DMS114 treated with DMSO at 0.1 percent for 48 hours (cell line): ENCODE measurements around the gene KCNV2.

Source experiments
- DNase-seq: peaks from one replicate; lab custom pipeline; 2025; ENCODE audit not compliant: unreplicated experiment; lab: John Stamatoyannopoulos, UW

Gene KCNV2

GRCh38 chr9:2758162-2758897, 41.0 kb downstream of the KCNV2 start:
- DNase-seq, result no peak

GRCh38 chr9:2758898-2759510, 41.7 kb downstream of the KCNV2 start:
- no peak for DNase-seq

- no peak for DNase-seq
Measured at GRCh38 chr9:2761424-2761823, 44.1 kb downstream of the KCNV2 start.

- no peak for DNase-seq
Measured at GRCh38 chr9:2764353-2764752, 47.0 kb downstream of the KCNV2 start.

GRCh38 chr9:2765250-2765880, 48.1 kb downstream of the KCNV2 start:
- DNase-seq, result no peak

- no peak for DNase-seq
Measured at GRCh38 chr9:2767800-2768677, 50.7 kb downstream of the KCNV2 start.

- no peak for DNase-seq
Measured at GRCh38 chr9:2771087-2771486, 53.8 kb downstream of the KCNV2 start.

- no peak for DNase-seq
Measured at GRCh38 chr9:2771661-2772060, 54.4 kb downstream of the KCNV2 start.

- DNase-seq, result no peak
Measured at GRCh38 chr9:2777454-2777853, 60.1 kb downstream of the KCNV2 start.

- no peak for DNase-seq
Measured at GRCh38 chr9:2778816-2779215, 61.5 kb downstream of the KCNV2 start.
